H1 (cell line): ENCODE data around the gene BCKDHB. TPM values are rescaled to one million over a fixed set of nuclear protein-coding genes. Genes with fewer than 3 reads are reported as not detected.

Source experiments
- CTCF ChIA-PET: fragments of 300-600 bp; sonication (Branson Sonifier 250); formaldehyde crosslinking; loops from one replicate; lab custom pipeline; 2021; ENCODE audit not compliant: partially characterized antibody; lab: Charles Lee
- POLR2A ChIA-PET: fragments of 300-600 bp; sonication (Branson Sonifier 250); formaldehyde crosslinking; loops from one replicate; lab custom pipeline; 2021; ENCODE audit warnings: inconsistent platforms; ENCODE audit not compliant: partially characterized antibody; lab: Charles Lee
- DNase-seq, 2 experiments: peaks; one replicate each; pipeline versions ENCODE4 v3.0.0 to v3.0.0-alpha.2; 2010 to 2022; ENCODE audit warnings: low spot score in 2 of 2, low read depth in 1 of 2, mixed read lengths in 1 of 2
- FAIRE-seq: peaks from 2 replicates; lab custom pipeline; 2011; peaks lifted over from hg19 to GRCh38; lab: Jason Lieb, UNC
- H2AFZ ChIP-seq: 2 replicates; pipeline ENCODE4 v1.8.1; 2012; ENCODE audit warnings: low read length, inconsistent platforms
- H2AK5ac ChIP-seq: 2 replicates; pipeline ENCODE4 v1.6.1; 2013; ENCODE audit warnings: low read depth, low read length
- H2BK120ac ChIP-seq: replicated peaks from 2 replicates; pipeline ENCODE3; 2013; ENCODE audit warnings: low read depth, low read length, inconsistent platforms
- H2BK12ac ChIP-seq: 2 replicates; pipeline ENCODE4 v1.6.1; 2013; ENCODE audit warnings: low read depth, low read length
- H2BK15ac ChIP-seq: 2 replicates; pipeline ENCODE4 v1.6.1; 2013; ENCODE audit warnings: low read length
- H2BK20ac ChIP-seq: 2 replicates; pipeline ENCODE4 v1.6.1; 2013; ENCODE audit warnings: low read length
- H2BK5ac ChIP-seq: 2 replicates; pipeline ENCODE4 v1.6.1; 2013; ENCODE audit warnings: low read depth, low read length
- H3K14ac ChIP-seq: 2 replicates; pipeline ENCODE4 v1.6.1; 2013; ENCODE audit warnings: inconsistent platforms; ENCODE audit not compliant: insufficient read length
- H3K18ac ChIP-seq: 2 replicates; pipeline ENCODE4 v1.6.1; 2013; ENCODE audit warnings: low read length; ENCODE audit errors: extremely low read depth
- H3K23ac ChIP-seq: 2 replicates; pipeline ENCODE4 v1.6.1; 2013; ENCODE audit warnings: inconsistent platforms; ENCODE audit not compliant: insufficient read length
- H3K23me2 ChIP-seq: 2 replicates; pipeline ENCODE4 v1.6.1; 2013; ENCODE audit warnings: low read depth, low read length
- H3K27ac ChIP-seq: 2 replicates; pipeline ENCODE4 v1.6.1; 2011; ENCODE audit warnings: low read depth, low read length, inconsistent platforms
- H3K27me3 ChIP-seq, 4 experiments: replicated peaks in 1 of 4; 1 replicate in 1 of 4; 2 replicates in 3 of 4; pipeline versions ENCODE4 v1.6.1 to v1.8.1; 2011 to 2013; ENCODE audit warnings: low read length in 3 of 4, mild to moderate bottlenecking in 3 of 4, inconsistent platforms in 2 of 4, mixed read lengths in 2 of 4, moderate library complexity in 1 of 4; ENCODE audit not compliant: control insufficient read depth in 3 of 4, insufficient read depth in 3 of 4; ENCODE audit errors: extremely low read depth in 1 of 4
- H3K36me3 ChIP-seq, 4 experiments: 2 replicates each; pipeline versions ENCODE4 v1.6.1 to v1.8.1; 2011 to 2013; ENCODE audit warnings: mild to moderate bottlenecking in 4 of 4, low read length in 3 of 4, moderate library complexity in 2 of 4, control low read depth in 1 of 4, inconsistent platforms in 1 of 4; ENCODE audit not compliant: insufficient read depth in 4 of 4, control insufficient read depth in 2 of 4
- H3K4ac ChIP-seq: replicated peaks from 2 replicates; pipeline ENCODE3; 2013; ENCODE audit warnings: low read length, low read depth, mixed read lengths, inconsistent platforms; ENCODE audit not compliant: insufficient read length
- H3K4me1 ChIP-seq, 4 experiments: replicated peaks in 1 of 4; 1 replicate in 1 of 4; 2 replicates in 3 of 4; pipeline versions ENCODE4 v1.6.1 to v1.8.1; 2011 to 2013; ENCODE audit warnings: low read length in 3 of 4, inconsistent platforms in 2 of 4, mixed read lengths in 1 of 4; ENCODE audit not compliant: insufficient read depth in 4 of 4, control insufficient read depth in 3 of 4
- H3K4me2 ChIP-seq, 2 experiments: 2 replicates each; pipeline versions ENCODE4 v1.6.1 to v1.8.1; 2011 to 2013; ENCODE audit warnings: low read depth in 2 of 2, low read length in 2 of 2, control low read depth in 1 of 2, inconsistent platforms in 1 of 2, mild to moderate bottlenecking in 1 of 2; ENCODE audit not compliant: insufficient read depth in 1 of 2
- H3K4me3 ChIP-seq, 4 experiments: fragments of 200-600, 300-600 bp in 1 of 4; sonication (generic), shearing (Covaris generic), sonication (Bioruptor Twin) in 1 of 4; 2 replicates each; pipeline versions ENCODE4 v1.5.1 to v1.8.1; 2011 to 2016; ENCODE audit warnings: low read length in 4 of 4, low read depth in 3 of 4, control low read depth in 2 of 4, inconsistent platforms in 2 of 4, mild to moderate bottlenecking in 2 of 4, mixed read lengths in 1 of 4, moderate library complexity in 1 of 4; ENCODE audit not compliant: insufficient read depth in 2 of 4; ENCODE audit errors: extremely low read depth in 1 of 4
- H3K56ac ChIP-seq: replicated peaks from 2 replicates; pipeline ENCODE3; 2013; ENCODE audit warnings: low read depth, mild to moderate bottlenecking, mixed read lengths, low read length, inconsistent platforms; ENCODE audit not compliant: insufficient read length
- H3K79me1 ChIP-seq: 2 replicates; pipeline ENCODE4 v1.6.1; 2013; ENCODE audit warnings: low read depth, low read length, control low read depth
- H3K79me2 ChIP-seq, 2 experiments: 2 replicates each; pipeline versions ENCODE4 v1.6.1 to v1.8.1; 2012 to 2013; ENCODE audit warnings: low read length in 2 of 2, mild to moderate bottlenecking in 2 of 2, inconsistent platforms in 1 of 2; ENCODE audit not compliant: insufficient read depth in 2 of 2, control insufficient read depth in 1 of 2
- H3K9ac ChIP-seq, 4 experiments: replicated peaks in 1 of 4; 1 replicate in 1 of 4; 2 replicates in 3 of 4; pipeline versions ENCODE4 v1.6.1 to v1.8.1; 2011 to 2013; ENCODE audit warnings: low read depth in 3 of 4, low read length in 3 of 4, control low read depth in 2 of 4, mild to moderate bottlenecking in 2 of 4, moderate library complexity in 2 of 4, inconsistent platforms in 1 of 4; ENCODE audit errors: extremely low read depth in 1 of 4
- H3K9me3 ChIP-seq, 2 experiments: 2 replicates each; pipeline versions ENCODE4 v1.6.1 to v1.8.1; 2012 to 2013; ENCODE audit warnings: mild to moderate bottlenecking in 2 of 2, moderate library complexity in 2 of 2, control low read depth in 1 of 2, inconsistent platforms in 1 of 2, low read depth in 1 of 2, low read length in 1 of 2, mixed read lengths in 1 of 2; ENCODE audit not compliant: insufficient read depth in 2 of 2
- H4K20me1 ChIP-seq, 2 experiments: replicated peaks in 1 of 2; 2 replicates each; pipeline versions ENCODE3 to v1.8.1; 2011 to 2013; ENCODE audit warnings: inconsistent platforms in 2 of 2, low read length in 2 of 2, mild to moderate bottlenecking in 1 of 2; ENCODE audit not compliant: insufficient read depth in 2 of 2, control insufficient read depth in 1 of 2
- H4K5ac ChIP-seq: 2 replicates; pipeline ENCODE4 v1.6.1; 2013; ENCODE audit warnings: low read length, low read depth, mixed read lengths, inconsistent platforms; ENCODE audit not compliant: insufficient read length
- H4K8ac ChIP-seq: 2 replicates; pipeline ENCODE4 v1.8.0; 2013; ENCODE audit warnings: mild to moderate bottlenecking, moderate library complexity, low read length, inconsistent platforms; ENCODE audit not compliant: insufficient read depth; ENCODE audit errors: extremely low read depth
- H4K91ac ChIP-seq: replicated peaks from 2 replicates; pipeline ENCODE3; 2013; ENCODE audit warnings: low read length, mixed read lengths, inconsistent platforms; ENCODE audit not compliant: insufficient read length
- CTCF ChIP-seq, 3 experiments: IDR thresholded peaks; 1 replicate in 2 of 3; 2 replicates in 1 of 3; pipeline versions ENCODE4 v1.5.1 to v1.6.1; 2011; ENCODE audit warnings: low read length in 3 of 3, mild to moderate bottlenecking in 3 of 3, inconsistent platforms in 2 of 3, low read depth in 1 of 3, moderate library complexity in 1 of 3; ENCODE audit not compliant: insufficient read depth in 1 of 3; ENCODE audit errors: control extremely low read depth in 1 of 3
- RAD21 ChIP-seq, 2 experiments: IDR thresholded peaks in 1 of 2; conservative IDR thresholded peaks in 1 of 2; 2 replicates each; pipeline ENCODE4 v1.6.1; 2011; ENCODE audit warnings: low read depth in 2 of 2, low read length in 2 of 2, improper control_type of control experiment in 1 of 2, inconsistent platforms in 1 of 2, mild to moderate bottlenecking in 1 of 2, moderate library complexity in 1 of 2
- SIX5 ChIP-seq: IDR thresholded peaks from 2 replicates; pipeline ENCODE4 v1.6.1; 2011; ENCODE audit warnings: mild to moderate bottlenecking, low read depth, low read length
- WGBS, 2 experiments: shearing (Covaris generic) in 1 of 2; methylation state at CpG; one replicate each; pipeline versions ENCODE4 v1.1.6 to v1.1.7; 2013 to 2015; ENCODE audit warnings: low lambda C conversion rate in 2 of 2, mixed read lengths in 2 of 2, inconsistent platforms in 1 of 2, low coverage in 1 of 2, missing lambda C conversion rate in 1 of 2; ENCODE audit not compliant: insufficient replicate concordance in 2 of 2, insufficient coverage in 1 of 2, insufficient read length in 1 of 2; ENCODE audit errors: extremely low coverage in 1 of 2, missing lambda C conversion rate in 1 of 2; 5-methylcytosine and 5-hydroxymethylcytosine counted together
- polyA plus RNA-seq, 7 experiments: library from polyadenylated mRNA; depleted of rRNA in 3 of 7; stranded (reverse) in 5 of 7; unstranded in 2 of 7; fragments of >200 nt in 5 of 7; fragments of 200-250 nt in 2 of 7; gene quantifications; 1 replicate in 5 of 7; 2 replicates in 1 of 7; 4 replicates in 1 of 7; pipeline versions ENCODE4 v1.2.1 to v1.2.3, GENCODE V29; 2011 to 2013; ENCODE audit warnings: missing spikeins in 2 of 7, mixed read lengths in 2 of 7
- total RNA-seq: library from RNA; stranded (reverse); fragmentation: NEBNext Ultra II Directional; extraction: Animal tissue kit (Norgen Biotek cat#: 25700); gene quantifications from 2 replicates; pipeline ENCODE4 v1.2.1, GENCODE V29; 2021

Gene BCKDHB
- total and polyA plus RNA-seq, 2 of the 8 experiments (the other 6 are each of a cell fraction or from before 2014, with no cell fraction given) = 22.1 to 30.8 TPM

- no peak overlapping the region for H3K9ac ChIP-seq
- FAIRE-seq = peak; percentile 42
Observed at GRCh38 chr6:80133020-80133419, 26.5 kb downstream of the BCKDHB start.

More at GRCh38 chr6:80133020-80133419, 26.5 kb downstream of the BCKDHB start:
- H3K14ac ChIP-seq = no peak overlapping the region
- no peaks in the 10 kb centered on the region for H3K23me2 ChIP-seq
- WGBS, 2 experiments = 83% methylated on average over 4 of the region's 4 CpGs; no CpG with 5 or more reads in 1 of the 2 experiments
- no peak overlapping the region for H2BK15ac ChIP-seq
- no peak overlapping the region for H3K23ac ChIP-seq
- no peak overlapping the region for H3K27ac ChIP-seq
- peak; percentile 31 to 40 (median 31); a peak in 3 of 4 replicates for TF ChIP-seq CTCF (IDR thresholded peaks at IDR 0.05; ENCODE audit: control extremely low read depth in 1 of 3, insufficient read depth in 1 of 3, low read depth in 1 of 3, low read length in 3 of 3)
- peak; percentile 68 to 69 for TF ChIP-seq RAD21 (IDR thresholded peaks at IDR 0.05 in 1 of 2, conservative IDR thresholded peaks at IDR 0.05 in 1 of 2; ENCODE audit: low read depth in 2 of 2, low read length in 2 of 2)
- TF ChIP-seq SIX5 = no peak
- H2BK12ac ChIP-seq = no peak overlapping the region
- no peak overlapping the region for H3K4me3 ChIP-seq
- H2BK5ac ChIP-seq = no peak overlapping the region
- ChIA-PET POLR2A (no interaction called here), CTCF (no interaction called here)
- H3K4me1 ChIP-seq = no peaks in the 10 kb centered on the region; a peak in 1 of 7 replicates
- no peaks in the 10 kb centered on the region for H3K79me2 ChIP-seq
- peak in 1 of 2 experiments; percentile 48 for DNase-seq
- no peak overlapping the region for H2AK5ac ChIP-seq
- H4K20me1 ChIP-seq = no peaks in the 10 kb centered on the region
- H3K27me3 ChIP-seq = no peaks in the 10 kb centered on the region
- no peak overlapping the region for H3K4ac ChIP-seq
- no peak overlapping the region for H2BK120ac ChIP-seq
- no peak overlapping the region for H3K4me2 ChIP-seq
- no peak overlapping the region for H4K5ac ChIP-seq
- H3K18ac ChIP-seq = no peak overlapping the region
- no peak overlapping the region for H3K56ac ChIP-seq
- no peak overlapping the region for H4K8ac ChIP-seq
- H3K36me3 ChIP-seq = peaks cover 0 to 32% (median 2%) of the 10 kb centered on the region in 4 experiments; a peak in 4 of 8 replicates
- no peak overlapping the region for H4K91ac ChIP-seq
- H3K79me1 ChIP-seq = no peaks in the 10 kb centered on the region
- H3K9me3 ChIP-seq = peaks cover 0 to 2% of the 10 kb centered on the region in 2 experiments; a peak in 1 of 4 replicates
- no peak overlapping the region for H2BK20ac ChIP-seq
- no peak overlapping the region for H2AFZ ChIP-seq
